K562 (cell line): ENCODE results near the gene AJUBA.

ENCODE experiments used
- NR0B1 ChIP-seq: fragments of 450-650 bp; IDR thresholded peaks from one replicate; pipeline ENCODE4 v1.6.1; 2018; ENCODE audit warnings: mild to moderate bottlenecking, moderate library complexity; ENCODE audit not compliant: partially characterized antibody
- TAF1 ChIP-seq: IDR thresholded peaks from 2 replicates; pipeline ENCODE4 v1.6.1; 2011; ENCODE audit warnings: mild to moderate bottlenecking, low read length, moderate library complexity; ENCODE audit not compliant: insufficient read depth, control insufficient read depth, severe bottlenecking; ENCODE audit errors: extremely low read depth
- ZNF134 ChIP-seq: fragments of 250-450 bp; sonication (Bioruptor Pico); conservative IDR thresholded peaks from 2 replicates; pipeline ENCODE4 v1.4.0; 2020

GRCh38 chr14:23000860-23001259 lies 18.5 kb upstream of the AJUBA start:
- TF ChIP-seq TAF1 (no peak), NR0B1 (no peak), ZNF134 (CRISPR knock-in tag) (no peak)
